Mesenchymal stem cell (in vitro differentiated cells and primary cell): ENCODE data around the gene CALML4.

ENCODE experiments used
- DNase-seq: peaks from one replicate; pipeline ENCODE4 v3.0.0-alpha.2; 2013
- H2AFZ ChIP-seq: one replicate; pipeline ENCODE4 v1.6.1; 2013; ENCODE audit warnings: low read depth, mild to moderate bottlenecking, control low read depth, inconsistent platforms, low read length, moderate library complexity
- H2AK5ac ChIP-seq: 2 replicates; pipeline ENCODE4 v1.6.1; 2013; ENCODE audit warnings: low read length, moderate library complexity, mild to moderate bottlenecking, inconsistent platforms; ENCODE audit not compliant: severe bottlenecking
- H2BK120ac ChIP-seq: one replicate; pipeline ENCODE4 v1.6.1; 2013; ENCODE audit warnings: low read depth, mild to moderate bottlenecking, inconsistent platforms, low read length, moderate library complexity
- H2BK12ac ChIP-seq, 2 experiments: one replicate each; pipeline ENCODE4 v1.6.1; 2013; ENCODE audit warnings: inconsistent platforms in 2 of 2, low read length in 2 of 2, mild to moderate bottlenecking in 2 of 2, moderate library complexity in 2 of 2, control low read depth in 1 of 2
- H2BK15ac ChIP-seq: one replicate; pipeline ENCODE4 v1.6.1; 2013; ENCODE audit warnings: mild to moderate bottlenecking, low read depth, inconsistent platforms; ENCODE audit not compliant: poor library complexity, severe bottlenecking
- H2BK5ac ChIP-seq: 2 replicates; pipeline ENCODE4 v1.6.1; 2013; ENCODE audit warnings: low read depth, mild to moderate bottlenecking, low read length, control low read depth, inconsistent platforms; ENCODE audit not compliant: poor library complexity, severe bottlenecking
- H3K14ac ChIP-seq, 2 experiments: one replicate each; pipeline ENCODE4 v1.6.1; 2013; ENCODE audit warnings: inconsistent platforms in 2 of 2, low read length in 2 of 2, control low read depth in 1 of 2, mild to moderate bottlenecking in 1 of 2, moderate library complexity in 1 of 2
- H3K18ac ChIP-seq, 2 experiments: one replicate each; pipeline ENCODE4 v1.6.1; 2013; ENCODE audit warnings: inconsistent platforms in 2 of 2, low read length in 2 of 2, control low read depth in 1 of 2, low read depth in 1 of 2, mild to moderate bottlenecking in 1 of 2
- H3K23ac ChIP-seq, 2 experiments: one replicate each; pipeline ENCODE4 v1.6.1; 2013; ENCODE audit warnings: inconsistent platforms in 2 of 2, low read length in 2 of 2, mild to moderate bottlenecking in 2 of 2, moderate library complexity in 2 of 2, control low read depth in 1 of 2
- H3K27ac ChIP-seq: 2 replicates; pipeline ENCODE4 v1.5.1; 2013; ENCODE audit warnings: mild to moderate bottlenecking, moderate library complexity, low read length, control low read depth, inconsistent platforms; ENCODE audit not compliant: poor library complexity, severe bottlenecking
- H3K27me3 ChIP-seq, 2 experiments: 2 replicates each; pipeline versions ENCODE4 v1.6.1 to v1.7.0; 2013; ENCODE audit warnings: low read length in 2 of 2, mild to moderate bottlenecking in 2 of 2, moderate library complexity in 2 of 2, control low read depth in 1 of 2, inconsistent platforms in 1 of 2; ENCODE audit not compliant: control insufficient read depth in 1 of 2, insufficient read depth in 1 of 2
- H3K36me3 ChIP-seq, 2 experiments: 2 replicates each; pipeline versions ENCODE4 v1.6.1 to v1.7.0; 2013; ENCODE audit warnings: low read length in 2 of 2, control low read depth in 1 of 2, inconsistent platforms in 1 of 2, low read depth in 1 of 2, mild to moderate bottlenecking in 1 of 2; ENCODE audit not compliant: insufficient read depth in 2 of 2, control insufficient read depth in 1 of 2
- H3K4ac ChIP-seq, 2 experiments: one replicate each; pipeline ENCODE4 v1.6.1; 2013; ENCODE audit warnings: inconsistent platforms in 2 of 2, low read length in 2 of 2, mild to moderate bottlenecking in 2 of 2, moderate library complexity in 2 of 2, control low read depth in 1 of 2, low read depth in 1 of 2
- H3K4me1 ChIP-seq: 2 replicates; pipeline ENCODE4 v1.6.1; 2013; ENCODE audit warnings: low read depth, low read length, control low read depth; ENCODE audit not compliant: control insufficient read depth, insufficient read depth
- H3K4me2 ChIP-seq: 2 replicates; pipeline ENCODE4 v1.6.1; 2013; ENCODE audit warnings: low read length, mild to moderate bottlenecking, inconsistent platforms; ENCODE audit not compliant: poor library complexity, severe bottlenecking
- H3K4me3 ChIP-seq, 2 experiments: 2 replicates each; pipeline versions ENCODE4 v1.5.1 to v1.7.0; 2013; ENCODE audit warnings: low read length in 2 of 2, mild to moderate bottlenecking in 2 of 2, control low read depth in 1 of 2, low read depth in 1 of 2; ENCODE audit not compliant: insufficient read depth in 1 of 2
- H3K79me1 ChIP-seq: replicated peaks from 2 replicates; pipeline ENCODE4 v1.6.1; 2013; ENCODE audit warnings: mild to moderate bottlenecking, control low read depth, low read length, inconsistent platforms; ENCODE audit not compliant: poor library complexity, severe bottlenecking
- H3K9ac ChIP-seq: 2 replicates; pipeline ENCODE4 v1.7.0; 2013; ENCODE audit warnings: mild to moderate bottlenecking, low read length, moderate library complexity
- H3K9me3 ChIP-seq: 2 replicates; pipeline ENCODE4 v1.7.0; 2013; ENCODE audit warnings: mild to moderate bottlenecking, low read length; ENCODE audit not compliant: control insufficient read depth
- H4K8ac ChIP-seq: one replicate; pipeline ENCODE4 v1.6.1; 2013; ENCODE audit warnings: inconsistent platforms, mild to moderate bottlenecking, low read length, moderate library complexity
- H4K91ac ChIP-seq: one replicate; pipeline ENCODE4 v1.6.1; 2013; ENCODE audit warnings: mild to moderate bottlenecking, low read length, inconsistent platforms
- WGBS: methylation state at CpG from one replicate; pipeline ENCODE4 v1.1.7; 2013; ENCODE audit warnings: mixed read lengths; 5-methylcytosine and 5-hydroxymethylcytosine counted together

CALML4 gene

DNA sequence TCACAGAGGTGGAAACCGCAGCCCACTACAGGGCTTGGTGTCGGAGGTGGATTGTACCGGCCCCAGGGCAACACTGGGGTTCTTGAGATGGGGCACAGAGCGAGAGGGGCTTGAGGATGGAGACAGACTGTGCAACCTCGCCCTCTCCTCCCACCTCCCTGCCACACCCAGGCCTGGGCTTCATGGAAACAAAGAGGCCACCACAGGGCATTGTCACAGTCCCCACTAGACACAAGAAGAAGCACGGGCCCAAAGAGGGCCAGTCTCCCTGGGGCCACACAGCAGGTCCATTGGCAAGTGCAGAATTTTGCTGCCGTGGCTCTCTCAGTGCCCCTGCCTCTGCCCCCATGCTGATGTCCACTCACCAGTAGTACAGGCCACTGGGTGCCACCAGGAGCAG is 4.1 kb upstream of the CALML4 start:
- Histone ChIP-seq H3K36me3 (peaks cover 0 to 48% of the 10 kb centered on the region in 2 experiments), H3K14ac (no peak overlapping the region), H3K79me1 (peaks cover 55% of the 10 kb centered on the region), H2BK5ac (no peak overlapping the region), H3K4me1 (peaks cover 20% of the 10 kb centered on the region), H2BK15ac (no peak overlapping the region), H4K8ac (no peak overlapping the region), H3K4ac (no peak overlapping the region), H3K9me3 (no peaks in the 10 kb centered on the region), H3K23ac (peak overlapping the region in 1 of 2 experiments; percentile 46), H3K4me3 (peak overlapping the region in 1 of 2 experiments; percentile 21), H2AFZ (no peak overlapping the region), H4K91ac (no peak overlapping the region), H2BK12ac (no peak overlapping the region), H2BK120ac (no peak overlapping the region), H2AK5ac (no peak overlapping the region), H3K27ac (no peak overlapping the region), H3K9ac (no peak overlapping the region), H3K18ac (no peak overlapping the region), H3K4me2 (no peak overlapping the region), H3K27me3 (no peaks in the 10 kb centered on the region)
- DNase-seq: no peak
- 86% methylated on average over 4 of the region's 7 CpGs for WGBS

DNA sequence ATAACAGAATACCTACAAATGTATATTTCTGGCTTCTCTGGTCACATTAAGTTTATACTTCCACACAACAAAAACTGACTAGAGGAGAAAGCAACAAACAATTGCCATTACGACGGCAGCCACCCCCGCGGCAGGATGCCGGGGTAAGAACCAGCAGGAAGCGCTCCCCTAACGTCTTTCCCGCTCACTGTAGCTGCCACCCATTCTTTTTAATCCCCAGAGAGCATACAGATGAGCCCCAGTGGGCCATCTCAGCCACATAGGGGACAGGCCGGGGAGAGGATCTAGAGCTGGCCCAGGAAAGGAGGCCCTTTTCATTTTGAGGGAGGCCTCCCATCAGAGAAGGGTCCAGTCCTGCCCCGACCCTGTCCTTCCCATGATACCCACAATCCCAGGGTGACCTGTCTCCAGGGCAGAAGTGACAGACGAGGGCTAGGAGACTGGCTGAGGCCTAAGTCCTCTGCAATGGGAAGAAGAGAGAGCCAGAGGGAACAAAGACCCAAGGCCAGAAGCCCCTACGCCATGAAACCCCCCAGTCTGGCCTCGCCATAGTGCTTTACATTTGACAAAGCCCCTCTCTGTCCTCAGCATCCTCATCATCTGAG is 3.6 kb upstream of the CALML4 start:
- Histone ChIP-seq H4K91ac (no peak overlapping the region), H3K18ac (no peak overlapping the region), H3K36me3 (peaks cover 0 to 45% of the 10 kb centered on the region in 2 experiments), H2BK12ac (no peak overlapping the region), H3K14ac (no peak overlapping the region), H2BK5ac (no peak overlapping the region), H2AFZ (no peak overlapping the region), H3K4me3 (peak overlapping the region in 1 of 2 experiments; percentile 21), H3K27me3 (no peaks in the 10 kb centered on the region), H2AK5ac (no peak overlapping the region), H4K8ac (no peak overlapping the region), H3K79me1 (peaks cover 53% of the 10 kb centered on the region), H3K9ac (no peak overlapping the region), H3K4ac (no peak overlapping the region), H3K4me1 (peaks cover 20% of the 10 kb centered on the region), H3K4me2 (no peak overlapping the region), H2BK15ac (peak overlapping the region; percentile 60), H2BK120ac (no peak overlapping the region), H3K23ac (no peak overlapping the region), H3K9me3 (no peaks in the 10 kb centered on the region), H3K27ac (no peak overlapping the region)
- no peak for DNase-seq
- 94% methylated on average over 11 of the region's 13 CpGs for WGBS

DNA sequence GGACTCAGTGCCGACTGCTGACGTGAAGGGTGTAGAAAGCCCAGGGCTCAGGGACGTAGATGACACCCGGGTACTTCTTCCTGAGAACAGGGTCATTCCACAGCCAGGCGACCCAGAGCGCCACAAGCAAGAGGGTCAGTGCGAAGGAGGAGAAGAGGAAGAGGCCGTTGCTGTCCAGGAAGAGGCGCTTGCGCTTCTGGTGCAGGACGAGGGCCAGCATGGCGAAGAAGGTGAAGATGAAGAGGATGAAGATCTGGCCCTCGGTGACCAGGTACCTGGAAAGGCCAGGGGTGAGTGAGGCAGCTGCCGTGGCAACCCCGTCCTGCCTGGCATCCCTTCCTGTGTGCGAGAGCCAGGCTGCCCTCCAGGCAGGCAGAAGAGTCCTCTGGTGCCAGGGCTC is 3.0 kb upstream of the CALML4 start:
- H2BK12ac ChIP-seq: no peak overlapping the region

GRCh38 chr15:68207176-68207935 is 2.2 kb upstream of the CALML4 start:
- Histone ChIP-seq H2BK15ac (no peak overlapping the region), H3K23ac (no peak overlapping the region), H2BK120ac (no peak overlapping the region), H3K4me2 (no peak overlapping the region), H3K9me3 (no peaks in the 10 kb centered on the region), H4K91ac (no peak overlapping the region), H2AK5ac (no peak overlapping the region), H2BK12ac (no peak overlapping the region), H3K9ac (no peak overlapping the region), H3K27ac (no peak overlapping the region), H3K14ac (peak overlapping the region in 1 of 2 experiments; percentile 71), H3K4me3 (no peak overlapping the region), H3K4ac (no peak overlapping the region), H3K4me1 (peaks cover 20% of the 10 kb centered on the region), H3K27me3 (no peaks in the 10 kb centered on the region), H4K8ac (no peak overlapping the region), H3K36me3 (peaks cover 0 to 45% of the 10 kb centered on the region in 2 experiments), H2AFZ (no peak overlapping the region), H3K79me1 (peaks cover 51% of the 10 kb centered on the region), H3K18ac (no peak overlapping the region), H2BK5ac (no peak overlapping the region)
- DNase-seq: no peak
- 90% methylated on average over 12 of the region's 12 CpGs for WGBS

More for the DNA sequence above, 3.0 kb upstream of the CALML4 start:
- Histone ChIP-seq H3K18ac (no peak overlapping the region), H3K4me3 (no peak overlapping the region), H3K4ac (no peak overlapping the region), H2BK15ac (no peak overlapping the region), H4K91ac (no peak overlapping the region), H4K8ac (no peak overlapping the region), H2AK5ac (no peak overlapping the region), H3K27me3 (no peaks in the 10 kb centered on the region), H3K23ac (no peak overlapping the region), H3K9ac (no peak overlapping the region), H3K4me2 (no peak overlapping the region), H3K14ac (no peak overlapping the region), H2BK5ac (no peak overlapping the region), H3K9me3 (no peaks in the 10 kb centered on the region), H3K27ac (no peak overlapping the region), H2AFZ (no peak overlapping the region), H3K36me3 (peaks cover 0 to 45% of the 10 kb centered on the region in 2 experiments), H2BK120ac (no peak overlapping the region), H3K79me1 (peaks cover 51% of the 10 kb centered on the region), H3K4me1 (peaks cover 20% of the 10 kb centered on the region)
- no peak for DNase-seq
- 98% methylated on average over 16 of the region's 16 CpGs for WGBS
